Amygdala (tissue), 56 donors: ENCODE measurements around the gene EGLN1.

Experiments
- DNase-seq, 56 donors: peaks; one replicate each; lab custom pipeline; 2025; lab: John Stamatoyannopoulos, UW

Gene EGLN1

GRCh38 chr1:231401478-231401877, 20.6 kb downstream of the EGLN1 start:
- no peak for DNase-seq

GRCh38 chr1:231397886-231398671, 24.0 kb downstream of the EGLN1 start:
- DNase-seq, result no peak

DNA sequence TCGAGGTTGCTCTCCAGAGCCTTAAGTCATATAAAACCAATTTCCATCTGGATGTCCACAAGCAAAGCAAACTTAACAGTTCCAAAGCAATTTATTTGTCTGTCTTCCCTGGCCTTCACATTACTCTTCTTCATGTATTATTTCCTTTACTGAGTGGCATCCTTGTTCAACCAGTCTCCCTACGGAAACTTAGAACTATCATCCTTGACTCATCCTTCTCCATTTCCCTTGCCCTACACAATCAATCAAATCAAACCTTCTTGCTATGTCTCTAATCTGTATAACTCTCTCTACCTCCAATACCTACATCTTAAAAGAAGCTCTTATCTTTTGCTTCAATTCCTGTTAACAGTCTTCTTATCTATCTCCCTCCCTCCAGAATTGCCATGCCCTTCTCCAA, 25.4 kb downstream of the EGLN1 start:
- no peak for DNase-seq

DNA sequence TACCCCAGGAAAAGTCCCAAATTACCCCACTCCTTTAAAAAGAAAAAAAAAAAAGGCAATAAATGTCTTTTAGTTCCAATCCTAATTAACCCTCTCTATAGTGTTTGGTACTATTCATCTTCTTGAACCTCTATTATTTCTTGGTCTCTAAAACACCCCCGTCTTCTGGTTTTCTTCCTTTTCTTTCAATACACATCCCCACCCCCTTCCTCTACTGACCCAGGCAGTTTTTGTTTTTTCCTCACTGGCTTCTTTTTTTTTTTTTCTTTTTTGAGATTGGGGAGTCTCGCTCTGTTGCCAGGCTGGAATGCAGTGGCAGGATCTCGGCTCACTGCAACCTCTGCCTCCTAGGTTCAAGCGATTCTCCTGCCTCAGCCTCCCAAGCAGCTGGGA, 26.1 kb downstream of the EGLN1 start:
- DNase-seq, result no peak

DNA sequence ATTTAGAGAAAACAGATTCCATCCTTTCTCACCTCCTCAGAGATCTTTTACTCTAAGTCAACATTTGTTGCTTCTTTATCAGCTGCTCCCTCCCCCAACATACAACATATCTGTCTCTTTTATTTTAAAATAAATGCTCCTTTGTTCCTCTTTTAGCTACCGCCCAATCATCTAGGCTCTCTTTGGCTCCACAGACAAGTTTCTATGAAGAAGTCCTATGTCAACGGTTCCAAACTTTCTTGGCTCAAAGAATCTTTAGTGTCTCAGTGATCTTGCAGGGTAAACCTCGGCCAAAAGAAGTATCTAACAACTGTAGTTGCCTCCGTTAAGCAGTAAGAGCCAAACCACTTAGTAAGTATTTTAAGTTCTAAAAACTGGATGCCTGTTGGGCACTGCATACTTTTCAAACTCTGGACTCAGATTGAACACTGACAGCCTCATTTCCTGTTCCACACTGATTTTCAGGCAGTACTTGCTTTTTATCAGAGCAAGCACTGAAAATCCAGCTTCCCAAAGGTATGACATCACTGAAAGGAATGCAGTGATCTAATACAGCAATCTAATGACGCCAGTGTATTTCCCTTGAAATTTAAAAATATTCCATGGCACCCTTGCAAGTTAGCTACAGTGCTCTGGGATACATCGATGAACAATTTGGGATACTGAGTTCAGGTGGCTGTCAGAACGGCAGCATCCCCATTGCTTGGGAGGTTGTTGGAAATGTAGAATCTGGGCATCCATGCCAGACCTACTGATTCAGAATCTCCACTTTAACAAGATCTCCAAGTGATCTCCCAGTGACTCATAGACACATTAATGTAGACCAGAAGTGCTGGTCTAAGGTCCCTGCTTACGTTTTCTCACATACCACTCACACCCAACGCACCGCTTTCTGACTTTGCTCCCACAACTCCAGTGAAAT, 26.8 kb downstream of the EGLN1 start:
- no peak for DNase-seq

DNA sequence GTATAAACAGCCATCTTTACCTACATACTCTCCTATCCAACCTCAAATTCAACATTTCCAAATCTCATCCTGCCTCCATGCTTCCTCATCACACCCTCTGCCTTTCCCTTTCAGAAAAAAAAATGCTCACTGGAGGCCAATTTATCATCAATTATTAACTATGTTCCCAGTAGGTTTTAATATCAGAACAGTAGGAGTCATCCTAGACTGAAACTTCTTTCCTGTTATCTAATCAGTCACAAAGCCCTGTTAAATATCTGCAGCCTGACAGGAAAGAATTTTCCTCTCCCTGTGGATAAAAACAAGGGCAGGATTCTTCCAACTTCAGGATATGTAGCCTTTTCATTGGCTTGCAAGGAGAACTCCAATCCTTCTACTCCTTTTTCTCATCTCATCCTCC, 28.4 kb downstream of the EGLN1 start:
- DNase-seq, result no peak

DNA sequence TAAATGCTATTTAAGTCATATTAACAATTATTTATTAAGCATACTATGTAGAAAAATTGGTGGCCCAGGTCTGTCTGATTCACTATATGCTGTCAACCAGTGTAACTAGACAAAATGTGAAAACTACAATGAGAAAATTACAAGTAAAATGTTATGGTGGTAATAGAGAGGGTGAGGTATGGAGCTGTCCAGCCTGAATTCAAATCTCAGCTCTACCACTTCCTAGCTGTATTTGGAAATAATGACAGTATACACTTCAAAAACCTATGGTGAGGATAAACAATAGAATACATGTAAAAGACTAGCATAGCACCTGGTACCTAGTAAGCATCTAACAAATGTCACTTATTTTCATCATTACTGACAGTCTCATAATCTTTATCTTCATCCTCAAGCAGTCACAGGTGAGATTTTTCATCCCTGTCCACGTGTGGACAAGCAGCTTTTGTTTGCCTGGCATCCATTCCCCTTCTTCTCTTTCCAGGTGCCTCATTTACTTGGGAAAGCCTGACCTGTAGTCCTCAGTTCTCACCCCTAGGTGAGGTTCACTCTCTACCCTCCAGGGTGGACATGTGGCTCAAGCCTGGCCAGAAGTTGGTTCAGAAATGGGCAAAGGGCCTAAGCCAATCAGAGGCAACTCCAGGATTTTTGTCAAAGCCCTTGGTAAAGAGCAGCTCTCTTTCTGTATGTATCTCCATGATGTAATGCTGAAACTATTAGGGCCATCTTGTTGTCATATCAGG, 29.5 kb downstream of the EGLN1 start:
- DNase-seq, result no peak

DNA sequence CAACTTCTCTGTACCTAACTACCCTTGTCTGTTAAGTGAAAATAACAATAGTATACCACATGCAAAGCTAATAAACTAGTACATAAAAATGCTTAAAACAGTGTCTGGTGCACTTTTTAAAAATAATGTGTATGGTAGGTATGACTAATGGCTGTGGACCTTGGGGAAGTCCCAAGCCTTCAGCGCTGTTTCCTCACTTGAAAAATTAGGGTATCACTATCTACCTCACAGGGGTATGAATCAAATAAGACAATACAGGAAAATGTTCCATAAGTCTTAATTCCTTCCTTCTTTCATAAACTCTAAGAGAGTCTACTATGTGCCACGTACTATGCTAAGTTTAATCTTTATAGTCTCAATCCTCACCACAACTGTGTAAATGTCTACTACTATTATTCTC, 32.0 kb downstream of the EGLN1 start:
- DNase-seq, result no peak

DNA sequence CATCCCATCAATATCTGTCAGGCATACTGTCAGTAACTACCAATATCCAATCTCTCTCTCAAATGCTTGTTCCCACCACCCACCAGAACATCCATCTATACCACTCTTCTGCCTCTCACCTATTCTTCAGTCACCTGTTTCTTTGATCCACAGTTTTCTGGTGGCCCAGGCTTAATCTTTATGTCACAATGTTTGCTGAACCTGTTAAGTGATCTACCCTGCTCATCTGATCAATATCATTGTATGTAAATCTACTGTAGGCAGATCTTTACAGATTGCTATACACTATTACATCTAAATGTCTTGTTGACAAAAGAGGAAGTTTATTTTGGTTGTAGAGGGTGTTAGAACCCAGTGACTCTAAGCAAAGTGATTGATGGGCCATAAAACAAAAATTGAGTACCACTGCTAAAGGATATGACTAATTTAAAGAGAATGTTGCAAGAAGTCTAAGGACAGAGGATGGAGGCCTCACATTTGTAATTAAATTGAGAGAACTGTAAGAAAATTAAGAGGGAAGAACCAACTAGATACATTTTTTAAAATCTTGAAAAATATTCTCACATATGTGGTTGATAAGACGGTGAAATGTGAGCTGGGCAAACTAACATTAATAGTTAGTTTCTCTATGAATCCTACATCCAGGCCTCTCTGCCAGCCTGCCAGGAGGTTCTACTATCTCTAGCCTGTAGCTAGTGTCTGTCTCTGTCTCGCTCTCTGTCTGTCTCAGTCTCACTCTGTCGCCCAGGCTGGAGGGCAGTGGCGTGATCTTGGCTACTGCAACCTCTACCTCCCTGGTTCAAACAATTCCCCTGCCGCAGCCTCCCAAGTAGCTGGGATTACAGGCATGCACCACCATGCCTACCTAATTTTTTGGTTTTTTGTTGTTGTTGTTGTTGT, 34.1 kb downstream of the EGLN1 start:
- no peak for DNase-seq

DNA sequence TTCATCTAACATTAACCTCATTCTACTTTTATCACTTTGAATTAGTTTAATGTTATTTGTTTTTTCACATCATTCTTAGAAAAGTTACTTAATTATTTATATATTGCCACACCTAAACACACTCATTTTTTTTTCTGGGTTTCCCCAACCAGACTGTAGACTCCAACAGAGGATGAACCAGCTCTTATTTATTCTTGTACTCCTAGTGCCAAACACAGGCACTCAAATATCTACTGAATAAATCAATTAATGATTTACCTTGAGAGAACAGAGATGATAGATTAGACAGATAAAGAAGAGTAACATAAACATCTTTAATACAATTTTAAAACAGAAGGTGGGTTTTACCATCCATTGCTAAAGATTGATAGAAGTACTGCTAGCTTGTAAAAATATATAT, 35.6 kb downstream of the EGLN1 start:
- no peak for DNase-seq

DNA sequence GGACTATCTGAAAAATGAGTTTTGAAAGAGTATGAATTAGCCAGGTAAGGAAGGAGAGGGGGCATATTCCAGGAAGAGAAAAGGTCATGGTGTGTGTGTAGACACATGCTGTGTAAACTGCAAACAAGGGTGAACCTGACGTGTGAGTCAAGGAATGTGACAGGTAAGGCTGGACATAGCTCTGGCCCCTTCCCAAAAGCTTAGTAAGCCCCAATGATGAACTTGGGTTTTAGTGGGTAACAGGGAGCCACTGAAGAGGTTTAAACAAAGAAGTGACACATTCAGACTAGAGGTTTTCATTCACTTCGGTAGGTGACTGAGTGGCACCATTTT, 36.7 kb downstream of the EGLN1 start:
- no peak for DNase-seq

DNA sequence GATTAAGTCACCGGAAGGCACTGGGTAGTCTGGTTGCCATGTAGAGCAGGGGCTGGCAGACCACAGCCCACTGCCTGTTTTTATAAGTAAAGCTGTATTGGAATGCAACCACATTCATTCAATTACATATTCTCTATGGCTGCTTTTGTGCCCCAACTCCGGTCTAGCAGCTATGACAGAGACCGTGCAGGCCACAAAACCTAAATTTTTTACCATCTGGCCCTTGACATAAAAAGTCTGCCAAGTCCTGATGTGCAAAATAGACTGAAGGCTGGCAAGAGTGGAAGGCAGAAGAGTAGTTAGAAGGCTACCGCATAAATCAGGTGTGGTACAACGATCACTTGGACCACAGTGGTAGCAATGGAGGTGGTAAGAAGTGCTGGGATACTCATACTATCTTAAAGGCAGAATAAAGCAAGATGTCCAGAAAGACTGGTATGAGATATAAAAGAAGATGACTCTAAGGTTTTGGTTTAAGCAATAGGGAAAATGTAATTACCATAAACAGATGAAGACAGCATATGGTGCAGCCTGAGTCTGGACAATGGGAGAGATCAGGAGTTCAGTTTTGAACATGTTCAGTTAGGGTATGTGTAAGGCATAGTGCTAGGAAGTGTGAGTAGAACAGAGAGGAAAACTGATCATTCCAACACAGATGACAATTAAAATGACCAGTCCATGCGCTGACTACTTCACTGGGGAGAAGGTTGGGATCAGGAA, 37.2 kb downstream of the EGLN1 start:
- no peak for DNase-seq

DNA sequence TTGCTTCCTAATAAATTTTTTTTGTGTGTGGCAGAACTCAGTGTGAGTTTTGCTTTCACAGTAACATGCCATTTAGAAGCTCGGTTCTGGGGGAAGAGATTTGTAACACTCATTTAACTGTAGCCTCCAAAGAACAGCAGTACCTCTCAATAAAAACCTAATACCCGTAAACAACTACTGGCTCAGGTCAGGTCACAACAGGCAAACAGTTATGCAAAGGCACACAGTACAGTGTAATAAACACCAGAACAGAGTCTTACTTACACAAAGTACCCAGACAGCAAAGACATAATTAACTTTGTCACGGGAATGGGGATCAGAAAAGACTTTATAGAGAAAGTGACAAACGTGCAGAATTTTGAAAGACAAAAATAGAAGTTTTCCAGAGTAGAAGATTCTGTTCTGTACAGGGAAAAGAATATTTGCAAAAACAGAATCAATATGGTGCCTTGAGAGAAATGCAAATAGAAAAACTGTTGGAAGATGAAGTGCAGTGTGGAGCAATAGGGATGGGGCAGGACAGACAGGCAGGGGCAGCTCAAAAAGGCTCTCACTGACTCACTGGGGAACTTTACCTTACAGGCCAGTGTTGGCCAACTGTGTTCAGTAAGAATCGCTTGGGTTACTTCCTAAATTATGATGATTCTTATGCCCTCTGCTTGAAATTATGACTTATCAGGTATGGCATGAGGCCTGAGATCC, 38.8 kb downstream of the EGLN1 start:
- no peak for DNase-seq

DNA sequence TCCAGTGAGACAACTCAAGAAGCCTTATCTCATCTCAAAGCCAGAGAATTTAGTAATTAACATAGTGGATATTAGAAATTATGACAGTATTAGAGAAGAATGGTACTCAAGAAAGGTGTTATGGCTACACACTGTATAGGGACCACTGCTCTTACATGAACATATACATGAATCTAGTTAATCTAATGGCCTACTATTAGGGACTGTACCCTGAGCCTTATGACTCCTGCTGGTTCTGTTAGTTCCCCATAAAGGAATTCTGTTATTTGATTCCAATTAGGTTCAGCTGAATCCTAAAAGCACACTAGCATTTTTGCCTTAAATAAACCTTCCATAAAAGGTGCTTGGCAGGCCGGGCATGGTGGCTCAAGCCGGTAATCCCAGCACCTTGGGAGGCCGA, 39.7 kb downstream of the EGLN1 start:
- DNase-seq, result no peak

DNA sequence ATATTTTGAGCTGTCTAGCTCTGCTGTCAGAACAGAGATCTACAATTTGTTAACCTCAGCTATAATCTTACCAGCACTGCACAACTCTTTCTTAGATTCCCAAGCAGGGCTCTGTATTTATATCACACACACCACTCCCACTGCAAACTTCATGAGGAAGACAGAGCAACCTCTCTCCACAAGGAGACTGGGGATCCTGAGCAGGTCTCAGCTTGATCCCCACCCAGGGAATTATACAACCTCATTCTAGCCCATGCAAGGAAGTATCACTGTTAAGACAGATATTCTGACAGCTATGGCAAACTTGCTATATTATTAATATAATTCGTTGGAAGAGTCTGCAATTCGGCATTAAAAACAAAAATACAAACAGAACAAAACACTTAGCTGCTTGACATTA, 40.4 kb downstream of the EGLN1 start:
- DNase-seq, result no peak

DNA sequence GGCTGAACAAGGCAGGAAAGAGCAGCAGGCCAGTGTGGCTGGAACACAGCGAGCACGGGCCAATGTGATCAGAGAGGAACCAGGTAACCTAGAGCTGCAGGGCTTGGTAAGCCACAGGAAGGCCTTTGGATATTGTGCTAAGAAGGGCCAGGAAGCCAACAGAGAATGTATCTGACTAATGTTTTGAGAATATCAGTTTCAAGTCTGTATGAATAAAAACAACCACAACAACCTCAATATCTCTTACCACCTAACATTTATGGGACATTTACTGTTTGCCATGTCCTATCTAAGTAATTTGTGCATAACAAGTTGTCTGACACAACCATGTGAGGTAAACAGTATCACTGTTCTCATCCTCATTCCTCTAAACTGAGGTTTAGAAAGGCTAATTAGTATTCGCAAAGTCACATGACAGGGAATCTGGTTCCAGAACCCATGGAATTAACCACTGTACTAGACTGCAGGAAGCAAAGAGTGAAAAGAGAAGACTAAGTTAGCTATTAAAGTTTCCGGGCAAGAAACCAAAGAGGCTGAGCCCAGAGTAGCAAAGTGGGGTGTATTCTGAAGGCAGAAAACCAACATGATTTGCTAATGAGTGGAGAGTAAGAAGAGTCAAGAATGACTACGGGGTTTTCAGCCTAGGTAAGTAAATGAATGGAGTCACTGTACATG, 45.1 kb downstream of the EGLN1 start:
- DNase-seq, result no peak

GRCh38 chr1:231376101-231376500, 46.0 kb downstream of the EGLN1 start:
- DNase-seq, result no peak

DNA sequence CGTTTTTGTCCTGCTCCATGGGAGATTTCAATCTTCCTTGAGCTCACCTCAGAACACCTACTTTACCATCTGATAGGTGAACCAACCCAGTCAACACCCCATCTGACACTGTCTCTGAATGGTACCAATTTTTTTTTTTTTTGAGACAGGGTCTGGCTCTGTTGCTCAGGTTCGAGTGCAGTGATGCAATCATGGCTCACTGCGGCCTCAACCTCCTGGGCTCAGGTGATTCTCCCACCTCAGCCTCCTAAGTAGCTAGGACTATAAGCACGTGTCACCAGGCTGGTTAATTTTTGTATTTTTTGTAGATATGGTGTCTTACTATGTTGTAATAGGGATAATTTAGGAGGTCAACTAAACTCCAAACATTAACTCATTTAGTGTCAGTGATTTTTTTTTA, 47.7 kb downstream of the EGLN1 start:
- DNase-seq, result no peak
